ENCODE data around the gene GAK.

DNA sequence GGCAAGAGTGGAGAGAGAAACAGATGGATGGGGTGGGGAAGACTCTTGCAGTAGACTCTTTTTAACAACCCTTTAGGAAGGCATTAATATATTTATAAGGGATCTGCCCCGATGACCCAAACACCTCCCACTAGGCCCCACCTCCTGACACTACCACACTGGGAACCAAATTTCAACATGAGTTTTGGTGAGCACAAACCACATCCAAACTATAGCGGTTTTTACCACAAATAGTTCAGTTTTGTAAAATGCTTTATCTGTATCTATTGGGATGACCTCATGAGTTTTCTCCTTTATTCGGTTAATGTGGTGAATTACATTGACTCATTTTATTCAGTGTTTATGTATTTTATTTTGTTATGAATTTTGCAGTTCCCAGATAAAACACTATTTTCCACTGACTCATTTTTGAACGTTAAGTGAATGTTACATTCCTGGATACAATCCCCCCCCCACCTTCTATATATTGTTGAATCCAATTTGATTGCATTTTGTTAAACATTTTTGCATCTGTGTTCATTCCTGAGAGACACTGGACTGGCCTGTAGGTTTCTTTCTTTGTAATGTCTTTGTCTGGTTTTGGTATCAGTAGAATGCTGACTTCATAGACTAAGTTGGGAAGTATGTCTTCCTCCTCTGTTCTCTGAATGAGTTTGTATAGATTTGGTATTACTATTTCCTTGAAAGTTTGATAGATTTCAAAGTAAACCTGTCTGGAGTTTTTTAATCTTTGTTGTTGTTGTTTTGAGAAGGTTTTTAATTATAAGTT, 92.3 kb downstream of the GAK start:
- TF ChIP-seq EP300 (IDR thresholded peaks at IDR 0.05; ENCODE audit: low read depth) (no peak), POLR2A (IDR thresholded peaks at IDR 0.05) (no peak)
- TF ChIP-seq, protein P1, sequence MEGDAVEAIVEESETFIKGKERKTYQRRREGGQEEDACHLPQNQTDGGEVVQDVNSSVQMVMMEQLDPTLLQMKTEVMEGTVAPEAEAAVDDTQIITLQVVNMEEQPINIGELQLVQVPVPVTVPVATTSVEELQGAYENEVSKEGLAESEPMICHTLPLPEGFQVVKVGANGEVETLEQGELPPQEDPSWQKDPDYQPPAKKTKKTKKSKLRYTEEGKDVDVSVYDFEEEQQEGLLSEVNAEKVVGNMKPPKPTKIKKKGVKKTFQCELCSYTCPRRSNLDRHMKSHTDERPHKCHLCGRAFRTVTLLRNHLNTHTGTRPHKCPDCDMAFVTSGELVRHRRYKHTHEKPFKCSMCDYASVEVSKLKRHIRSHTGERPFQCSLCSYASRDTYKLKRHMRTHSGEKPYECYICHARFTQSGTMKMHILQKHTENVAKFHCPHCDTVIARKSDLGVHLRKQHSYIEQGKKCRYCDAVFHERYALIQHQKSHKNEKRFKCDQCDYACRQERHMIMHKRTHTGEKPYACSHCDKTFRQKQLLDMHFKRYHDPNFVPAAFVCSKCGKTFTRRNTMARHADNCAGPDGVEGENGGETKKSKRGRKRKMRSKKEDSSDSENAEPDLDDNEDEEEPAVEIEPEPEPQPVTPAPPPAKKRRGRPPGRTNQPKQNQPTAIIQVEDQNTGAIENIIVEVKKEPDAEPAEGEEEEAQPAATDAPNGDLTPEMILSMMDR (IDR thresholded peaks at IDR 0.05), result no peak

All from transverse colon (tissue), 3 donors.